ENCODE data around the gene MAST4.

The MAST4 gene

DNA sequence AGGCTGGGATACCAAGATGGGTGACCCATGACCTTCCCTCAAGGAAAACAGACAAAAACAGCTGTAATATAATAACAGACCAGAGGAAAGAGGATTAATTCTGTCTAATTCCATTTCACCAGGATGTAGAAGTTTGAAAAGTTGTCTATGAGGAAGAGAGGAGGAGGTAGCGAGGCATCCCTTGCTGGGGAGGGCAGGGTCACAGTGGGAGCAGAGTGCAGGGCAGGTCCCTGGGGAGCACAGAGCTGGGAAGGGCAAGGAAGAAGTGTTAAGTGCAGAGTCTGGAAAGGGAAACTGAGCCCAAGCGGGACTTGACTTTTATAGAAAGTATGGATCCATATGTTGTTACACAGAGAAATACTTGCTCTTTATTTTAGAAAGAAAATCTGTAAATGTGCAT is 389.8 kb downstream of the MAST4 start:
- DNase-seq (ENCODE audit: low read depth in 3 of 3, low spot score in 1 of 3), result no peak

DNA sequence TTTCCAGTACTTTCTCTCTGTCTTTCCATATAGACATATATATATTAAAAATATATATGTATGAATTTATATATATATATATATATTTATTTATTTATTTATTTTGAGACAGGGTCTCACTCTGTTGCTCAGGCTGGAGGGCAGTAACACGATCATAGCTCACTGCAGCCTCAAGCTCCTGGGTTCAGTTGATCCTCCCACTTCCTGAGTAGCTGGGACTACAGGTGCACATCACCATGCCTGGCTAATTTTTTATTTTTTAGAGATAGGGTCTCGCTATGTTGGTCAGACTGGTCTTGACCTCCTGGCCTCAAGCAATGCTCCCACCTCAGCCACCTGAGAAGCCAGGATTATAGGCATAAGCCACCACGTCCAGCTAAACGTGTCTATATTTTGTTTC is 390.3 kb downstream of the MAST4 start:
- no peak for DNase-seq (ENCODE audit: low read depth in 3 of 3, low spot score in 1 of 3)

DNA sequence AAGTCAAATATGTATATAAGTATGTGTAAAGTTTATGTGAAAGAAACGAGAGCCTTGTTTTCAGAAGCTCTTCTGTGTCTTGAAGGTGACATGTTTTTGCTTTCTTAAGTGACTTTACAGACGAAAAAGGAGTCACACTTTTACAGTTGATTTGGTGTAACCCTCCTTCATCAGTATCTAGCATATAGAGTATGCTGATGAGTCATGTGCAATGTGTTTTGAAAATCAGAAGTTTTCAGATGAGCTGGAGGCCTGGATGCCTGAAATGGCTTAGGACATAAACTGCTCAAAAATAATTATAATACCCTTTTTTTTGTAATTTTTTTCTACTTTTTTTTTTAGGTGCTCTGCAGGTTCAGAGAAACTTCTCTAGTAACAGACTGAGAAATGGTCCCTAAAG is 390.9 kb downstream of the MAST4 start:
- no peak for DNase-seq (ENCODE audit: low read depth in 3 of 3, low spot score in 1 of 3)

DNA sequence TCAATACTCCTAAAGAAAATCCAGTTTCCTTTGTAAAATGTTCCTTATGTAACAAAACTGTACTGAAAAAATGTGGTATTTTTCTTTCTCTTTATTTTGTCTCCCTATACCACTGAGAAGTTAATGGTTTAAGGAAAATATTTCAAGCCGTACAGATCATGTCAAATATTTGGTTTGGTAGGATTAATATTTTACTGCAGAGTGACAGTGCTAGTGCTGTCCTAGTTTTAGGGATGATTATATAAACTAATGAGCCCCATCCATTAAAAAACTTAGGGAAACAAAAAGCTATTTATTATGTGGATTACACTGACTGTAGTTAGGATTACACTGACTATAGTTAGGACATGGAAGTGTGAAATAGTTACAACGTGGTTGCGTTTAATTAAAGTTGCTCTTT is 391.3 kb downstream of the MAST4 start:
- no peak for DNase-seq (ENCODE audit: low read depth in 3 of 3, low spot score in 1 of 3)

DNA sequence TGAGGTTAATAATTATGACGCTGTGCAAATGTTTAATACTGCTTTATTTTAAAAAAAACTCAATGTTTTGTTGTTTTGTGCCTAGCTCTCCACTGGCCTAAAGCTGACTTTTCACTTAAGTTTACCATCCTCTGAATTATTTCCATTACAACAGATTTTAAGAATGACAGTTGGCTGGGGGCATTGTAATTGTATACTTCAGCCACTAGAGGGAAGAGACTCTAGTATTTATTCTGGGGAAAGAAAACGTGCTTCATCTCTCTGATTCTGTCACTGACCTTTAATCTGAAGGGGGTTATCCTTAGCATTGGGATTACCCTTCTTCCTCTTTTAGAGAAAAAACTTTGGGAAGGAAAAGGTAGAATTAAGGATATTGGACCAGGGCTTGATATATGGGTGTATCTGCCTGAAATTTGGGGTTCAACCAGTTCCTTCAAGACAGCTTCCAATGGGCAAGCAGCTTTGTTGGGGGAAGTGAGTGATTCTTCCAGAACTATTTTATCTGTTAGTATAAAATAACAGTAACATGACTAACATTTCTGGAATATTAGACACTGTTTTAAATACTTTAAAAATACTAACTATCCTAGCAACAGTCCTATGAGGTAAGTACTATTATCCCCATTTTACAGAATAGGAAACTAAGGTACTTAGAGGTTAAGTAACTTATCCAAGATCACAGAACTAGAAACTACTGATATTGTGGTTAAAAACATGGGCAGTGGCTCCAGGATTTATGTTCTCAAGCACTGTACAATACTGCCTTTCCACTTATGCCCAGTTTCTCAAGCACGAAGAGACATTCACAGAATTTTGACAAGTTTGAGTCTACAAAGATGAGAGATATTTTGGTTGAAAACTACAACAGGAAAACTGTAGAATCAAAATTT is 392.0 kb downstream of the MAST4 start:
- DNase-seq (ENCODE audit: low read depth in 3 of 3, low spot score in 1 of 3), result no peak

DNA sequence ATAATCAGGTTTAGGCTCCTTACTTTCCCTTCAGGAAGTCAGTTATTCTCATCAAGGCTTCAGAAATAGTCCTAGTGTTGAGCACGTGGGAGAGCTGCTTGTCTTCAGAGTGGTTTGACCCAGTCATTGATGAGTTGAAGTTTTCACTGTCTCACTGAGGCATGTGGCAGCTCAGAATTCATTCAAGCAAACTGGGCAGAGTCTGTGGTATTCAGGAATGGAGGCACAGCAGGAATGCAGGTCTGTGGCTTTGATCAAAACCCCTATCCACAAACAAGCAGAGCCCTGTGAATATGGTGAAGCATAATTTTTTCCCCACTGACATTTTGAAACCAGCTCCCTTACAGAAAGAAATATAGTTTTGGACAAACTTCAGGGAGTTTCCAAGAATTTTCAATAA is 393.1 kb downstream of the MAST4 start:
- DNase-seq (ENCODE audit: low read depth in 3 of 3, low spot score in 1 of 3), result no peak

DNA sequence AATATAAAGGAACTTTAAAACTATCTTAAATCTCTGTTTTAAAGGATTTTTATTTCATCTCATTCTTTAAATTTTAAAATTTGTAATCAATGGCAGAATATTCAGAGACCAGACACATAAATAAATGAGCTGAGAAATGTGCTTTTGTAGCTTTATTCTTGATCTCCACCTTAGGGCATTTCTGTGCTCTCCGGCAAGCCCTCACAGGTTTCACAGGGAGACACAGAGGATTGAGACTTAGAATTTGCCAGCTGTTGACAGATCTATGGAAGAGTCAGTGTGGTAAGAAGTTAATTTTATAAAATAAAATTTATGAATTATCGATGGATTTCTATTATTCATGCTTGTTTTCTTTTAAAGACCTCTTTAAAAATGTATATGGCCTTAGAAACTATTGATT is 393.6 kb downstream of the MAST4 start:
- DNase-seq (ENCODE audit: low read depth in 3 of 3, low spot score in 1 of 3), result no peak

DNA sequence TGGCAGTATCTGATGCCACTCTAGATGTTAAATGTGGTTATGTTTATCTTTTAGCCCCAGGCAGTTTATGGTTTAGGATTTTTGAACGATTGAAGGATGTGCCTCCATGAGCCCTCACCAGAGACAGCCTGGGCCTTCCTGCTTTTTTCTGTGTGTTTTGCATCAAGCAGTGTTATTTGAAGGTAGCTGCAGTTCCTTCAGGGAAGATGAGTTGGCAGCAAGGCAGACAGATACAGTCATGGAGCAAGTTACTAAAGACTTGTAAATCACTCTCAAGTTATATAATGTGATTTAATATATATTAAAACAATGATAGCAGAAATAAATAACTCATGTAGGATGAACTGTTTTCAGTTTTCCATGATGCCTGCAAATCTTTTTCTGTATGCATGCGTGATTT is 395.6 kb downstream of the MAST4 start:
- DNase-seq (ENCODE audit: low read depth in 3 of 3, low spot score in 1 of 3), result no peak

DNA sequence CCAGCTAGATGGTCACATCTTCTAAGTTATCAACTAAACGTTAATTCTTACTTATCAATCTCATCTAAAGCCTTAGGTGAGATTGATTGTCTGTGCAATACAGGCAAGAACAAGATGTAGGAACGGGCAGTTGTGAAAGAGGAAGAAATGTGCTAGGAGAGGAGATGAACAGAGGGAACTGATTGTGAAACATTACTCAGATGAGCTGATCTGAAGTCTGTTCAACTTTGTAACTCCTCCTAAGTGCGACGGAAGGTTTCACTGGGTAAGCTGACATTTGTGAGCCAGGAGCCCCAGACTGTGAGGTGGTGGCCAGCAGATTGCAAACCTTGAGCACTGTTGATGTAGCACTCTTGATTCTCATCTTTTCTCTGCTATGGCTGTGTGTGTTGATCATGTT is 396.4 kb downstream of the MAST4 start:
- no peak for DNase-seq (ENCODE audit: low read depth in 3 of 3, low spot score in 1 of 3)

DNA sequence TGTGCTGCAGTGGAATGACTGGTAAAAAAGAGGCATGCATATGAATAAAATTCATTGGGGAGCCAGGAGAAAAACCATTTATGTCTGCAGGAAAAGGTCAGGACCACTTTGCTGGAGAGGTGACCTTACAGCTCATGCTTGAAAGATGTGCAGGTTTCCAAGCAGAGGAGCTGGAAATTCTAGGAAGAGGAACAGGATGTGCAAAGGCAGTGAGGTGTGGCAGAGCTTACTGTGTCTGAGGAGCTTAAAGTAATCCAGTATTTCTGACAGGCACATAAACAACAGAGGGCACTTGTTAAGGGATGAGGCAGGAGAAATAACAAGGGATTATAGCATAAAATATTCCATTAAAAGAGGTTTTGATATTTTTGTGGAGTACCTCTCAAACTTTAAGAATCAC is 397.3 kb downstream of the MAST4 start:
- DNase-seq (ENCODE audit: low read depth in 3 of 3, low spot score in 1 of 3), result no peak

DNA sequence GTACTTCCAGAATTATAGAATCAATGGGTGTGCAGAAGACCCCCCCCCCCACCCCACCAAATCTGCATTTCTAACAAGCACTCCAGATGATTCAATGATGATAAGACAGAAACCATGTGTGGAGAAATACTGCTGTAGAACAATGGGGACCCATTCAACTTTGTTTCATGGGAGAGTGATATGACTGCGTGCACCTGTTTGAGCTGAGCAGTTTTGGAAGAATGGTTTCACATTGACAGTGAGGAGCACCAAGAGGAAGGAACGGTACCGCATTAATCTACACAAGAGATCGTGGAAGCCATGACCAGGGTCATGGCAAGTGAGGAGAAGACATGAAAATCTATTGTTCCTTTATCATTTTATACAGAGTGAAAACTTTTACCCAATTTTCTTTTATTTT is 397.7 kb downstream of the MAST4 start:
- DNase-seq (ENCODE audit: low read depth in 3 of 3, low spot score in 1 of 3), result no peak

DNA sequence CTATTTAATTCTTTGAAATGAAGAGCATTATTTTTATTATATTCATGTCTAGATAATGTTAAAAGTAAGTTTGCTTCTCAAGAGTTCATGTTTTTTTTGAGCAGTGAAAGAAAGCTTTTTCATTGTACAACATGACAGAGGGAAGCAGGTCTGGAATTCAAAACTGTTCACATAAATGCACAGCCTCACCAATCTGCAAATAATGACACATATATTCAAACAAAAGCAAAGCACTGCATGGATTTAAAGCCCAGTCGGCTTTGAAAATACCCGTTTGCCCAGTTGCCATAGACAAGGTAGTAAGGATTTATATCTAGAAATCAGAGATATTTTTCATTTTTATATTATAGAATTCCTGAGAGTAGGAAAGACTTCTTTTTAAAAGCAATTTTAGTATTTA is 398.6 kb downstream of the MAST4 start:
- DNase-seq (ENCODE audit: low read depth in 3 of 3, low spot score in 1 of 3), result no peak

DNA sequence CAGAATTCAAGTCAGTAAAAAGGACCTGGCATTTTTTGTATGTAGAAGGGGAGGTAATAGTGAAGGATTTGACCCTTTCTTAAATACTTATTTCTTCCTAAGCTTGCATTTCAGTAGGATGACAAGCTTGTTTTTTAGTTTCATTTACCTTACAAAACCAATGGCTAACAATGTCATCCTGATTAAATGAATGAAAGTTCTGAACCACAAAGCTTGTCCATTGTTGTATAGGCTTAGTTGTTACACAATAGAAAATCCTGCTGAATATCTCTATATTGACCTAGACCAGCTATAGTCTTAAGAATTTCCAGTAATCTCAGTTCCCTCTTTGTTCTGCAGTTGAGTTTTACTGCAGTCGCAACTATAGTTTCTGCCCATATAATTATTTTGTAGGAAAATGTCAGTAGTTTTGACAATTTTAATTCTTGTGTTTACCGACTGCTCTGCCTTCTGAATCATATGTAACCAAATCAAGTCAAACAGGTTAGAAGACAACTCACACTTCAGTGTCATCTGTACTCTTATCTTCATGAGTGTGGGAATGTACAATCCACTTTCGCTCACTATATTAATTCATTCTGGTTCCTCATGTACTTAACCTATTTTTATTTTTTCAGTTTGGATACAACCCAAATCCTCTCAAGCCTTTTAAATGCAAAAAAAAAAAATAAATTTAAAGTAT is 404.7 kb downstream of the MAST4 start:
- no peak for DNase-seq (ENCODE audit: low read depth in 3 of 3, low spot score in 1 of 3)

DNA sequence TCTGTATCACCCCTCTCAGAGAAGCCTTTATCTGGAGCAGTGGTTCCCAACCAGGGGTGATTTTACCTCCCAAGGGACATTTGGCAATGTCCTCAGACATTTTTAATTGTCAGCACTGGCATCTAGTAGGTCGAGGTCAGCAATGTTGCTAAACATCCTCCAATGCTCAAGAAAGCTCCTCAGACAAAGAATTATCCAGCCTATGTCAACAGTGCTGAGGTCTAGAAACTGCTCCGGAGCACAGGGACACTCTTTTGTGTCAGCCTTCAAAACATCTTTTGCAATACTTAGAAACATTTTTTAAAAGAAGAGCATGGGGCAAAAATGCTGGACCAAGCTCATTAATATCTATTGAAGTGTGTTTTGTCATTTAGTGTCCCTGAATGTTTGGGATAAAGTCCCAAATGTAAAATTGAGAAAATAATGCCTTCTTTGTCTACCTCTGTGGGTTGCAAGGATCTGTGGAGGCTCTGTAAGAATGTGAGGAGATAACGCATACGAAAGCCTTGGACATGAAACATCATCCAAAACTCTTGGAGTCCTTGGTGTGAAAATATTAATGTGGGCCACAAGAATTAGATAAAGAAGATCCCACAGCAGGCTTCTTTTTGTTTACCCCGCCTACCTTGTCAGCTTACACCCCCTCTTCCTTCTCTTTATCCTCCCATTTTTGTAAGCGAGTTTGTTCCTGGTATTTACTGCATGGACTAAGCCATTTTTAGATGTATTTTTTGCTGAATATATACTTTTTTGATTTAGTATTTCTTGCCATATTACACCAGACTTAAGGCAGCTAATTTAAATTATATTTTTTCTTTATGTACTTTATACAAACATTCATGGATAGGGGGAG is 406.9 kb downstream of the MAST4 start:
- DNase-seq (ENCODE audit: low read depth in 3 of 3, low spot score in 1 of 3), result no peak

DNA sequence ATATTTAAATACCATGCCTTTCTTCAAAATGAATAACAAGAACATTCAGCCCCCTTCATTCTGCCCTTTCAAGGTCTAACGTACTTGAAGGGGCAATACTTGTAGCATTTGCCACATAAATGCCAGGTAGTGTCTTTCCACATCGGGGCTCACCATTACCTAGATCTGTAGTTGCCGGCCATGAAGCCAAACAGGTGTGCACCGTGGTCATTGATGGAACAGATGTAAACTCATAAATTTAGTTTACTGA is 407.4 kb downstream of the MAST4 start:
- DNase-seq (ENCODE audit: low read depth in 3 of 3, low spot score in 1 of 3), result no peak

DNA sequence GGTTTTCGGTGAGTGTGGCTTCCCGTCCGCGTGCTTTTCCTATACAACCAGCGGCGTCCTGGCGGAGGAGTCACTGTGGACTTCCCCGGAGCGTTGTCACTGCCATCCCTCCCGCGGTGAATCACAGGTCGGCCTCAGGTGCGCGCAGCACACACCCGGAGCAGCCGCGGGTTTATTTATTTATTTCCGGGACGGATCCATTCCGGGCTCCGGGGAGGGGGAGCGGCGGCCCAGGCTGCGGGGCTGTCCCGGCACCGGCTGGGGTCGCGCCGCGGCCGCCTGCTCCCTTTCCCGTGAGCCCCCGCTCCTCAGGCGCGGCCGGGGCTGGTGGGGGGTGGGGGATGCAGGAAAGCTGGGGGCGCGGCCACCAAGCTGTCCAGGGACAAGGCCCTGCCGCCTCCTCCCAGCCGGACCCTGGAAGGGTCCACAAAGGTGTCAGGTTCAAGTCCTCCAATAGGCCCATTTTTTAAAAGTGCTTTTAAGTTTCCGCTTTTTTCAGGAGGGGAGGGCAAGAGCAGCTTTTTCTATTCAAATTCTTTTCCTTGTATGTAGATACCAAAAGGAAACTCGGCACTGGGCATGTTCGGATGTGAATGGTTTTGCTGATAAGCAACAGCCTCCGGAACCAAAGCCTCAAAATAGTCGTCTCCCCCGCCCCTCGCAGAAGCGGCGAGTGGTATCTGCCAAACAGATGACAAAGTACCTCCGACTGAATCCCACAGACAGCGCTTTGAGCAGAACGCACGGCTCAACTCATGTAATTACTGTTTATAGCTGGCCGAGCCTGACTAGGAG is 407.9 kb downstream of the MAST4 start:
- peak; percentile 70 to 81 (median 78) for DNase-seq (ENCODE audit: low read depth in 3 of 3, low spot score in 1 of 3)

DNA sequence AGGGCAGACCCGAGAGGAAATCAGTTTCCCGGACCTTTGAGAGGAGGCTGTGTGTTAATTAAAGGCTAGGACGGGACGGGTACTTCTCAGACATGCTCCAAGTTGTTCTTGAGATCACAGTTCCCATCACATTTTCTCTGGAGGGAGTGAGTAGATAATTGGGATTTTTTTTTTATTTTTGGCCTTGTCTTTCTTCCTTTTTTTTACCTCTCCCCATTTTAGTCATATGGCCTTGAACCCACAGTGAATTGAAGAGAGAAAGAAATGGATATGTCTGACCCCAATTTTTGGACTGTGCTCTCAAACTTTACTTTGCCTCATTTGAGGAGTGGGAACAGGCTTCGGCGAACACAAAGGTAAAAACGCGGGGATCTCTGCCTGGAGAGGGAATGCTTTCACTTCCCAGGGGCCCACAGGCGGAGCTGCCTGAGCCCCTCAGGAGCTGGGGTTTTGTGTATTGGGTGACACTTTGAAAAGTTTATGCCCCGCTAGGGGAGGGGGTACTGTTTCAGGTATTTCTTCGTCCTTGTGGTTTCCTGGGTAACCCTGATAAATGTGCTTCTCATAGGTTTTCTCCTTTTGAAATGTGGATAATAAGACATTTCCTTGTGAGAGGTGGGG is 408.6 kb downstream of the MAST4 start:
- no peak for DNase-seq (ENCODE audit: low read depth in 3 of 3, low spot score in 1 of 3)

DNA sequence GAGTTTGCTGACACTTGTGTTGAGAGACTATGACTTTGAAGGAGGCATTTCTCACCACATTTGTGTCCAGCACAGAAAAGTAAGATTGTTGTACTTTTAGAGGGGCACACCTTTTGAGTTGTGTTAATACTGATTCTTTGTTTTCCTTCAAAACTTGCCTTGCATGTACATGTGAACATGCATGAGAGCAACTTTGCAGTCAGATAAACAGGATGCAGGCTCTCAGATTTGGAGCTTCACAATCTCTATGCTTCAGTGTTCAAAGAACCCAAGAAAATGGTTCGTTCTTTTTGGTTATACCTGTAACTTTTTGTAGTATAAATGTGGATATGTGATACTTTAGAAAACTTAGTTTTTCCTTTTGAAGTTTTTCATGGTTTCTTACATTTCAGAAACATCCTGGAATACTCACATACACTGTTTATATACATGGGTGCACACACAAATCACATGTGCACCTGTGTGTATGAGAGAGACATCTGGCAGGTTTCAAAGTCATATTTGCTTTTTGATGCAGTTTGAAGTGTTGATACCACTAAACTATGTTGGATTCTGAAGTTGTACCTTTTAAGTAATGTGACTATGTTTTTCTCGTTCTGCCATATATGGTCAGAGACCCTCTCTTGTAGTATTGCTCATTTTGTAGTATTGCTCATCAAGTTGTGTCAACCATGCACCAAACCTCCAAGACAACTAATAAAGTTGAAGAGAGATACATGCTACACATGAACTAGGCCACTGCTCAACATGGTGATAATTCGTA is 409.7 kb downstream of the MAST4 start:
- no peak for DNase-seq (ENCODE audit: low read depth in 3 of 3, low spot score in 1 of 3)

DNA sequence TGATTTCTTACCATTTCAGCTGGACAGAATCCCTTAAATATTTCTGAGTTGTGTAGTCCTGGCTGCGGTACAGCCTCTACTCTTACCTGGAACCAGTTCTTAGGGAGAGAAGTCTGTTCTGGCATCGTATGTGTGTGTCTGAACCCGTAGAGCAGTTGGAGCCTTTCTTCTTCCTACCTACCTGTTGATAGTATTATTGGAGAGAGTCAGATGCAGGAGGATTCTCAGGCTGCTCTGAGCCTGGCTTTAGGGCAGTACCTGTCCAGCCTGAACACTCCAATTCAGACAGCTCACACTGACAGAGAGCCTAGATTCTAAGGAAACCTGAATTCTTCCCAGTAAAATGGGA is 410.3 kb downstream of the MAST4 start:
- DNase-seq (ENCODE audit: low read depth in 3 of 3, low spot score in 1 of 3), result no peak

DNA sequence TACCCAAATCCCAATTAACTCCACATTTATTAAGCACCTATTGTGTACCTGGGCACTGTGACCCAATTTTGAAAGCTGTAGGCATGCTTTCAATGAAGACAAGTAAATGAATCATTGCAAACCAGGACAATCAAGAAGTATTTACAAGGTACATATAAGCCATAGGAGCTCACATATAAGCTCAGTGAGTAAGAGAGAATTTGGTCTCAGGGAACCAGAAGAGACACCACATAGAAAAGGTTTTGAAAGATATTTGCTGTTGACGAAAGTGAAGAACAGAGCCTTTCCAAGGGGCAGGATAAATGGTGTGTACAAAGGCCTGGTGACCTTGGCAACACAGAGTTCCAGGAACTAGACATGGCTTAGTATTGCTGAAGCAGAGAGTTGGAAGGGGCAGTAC is 412.8 kb downstream of the MAST4 start:
- no peak for DNase-seq (ENCODE audit: low read depth in 3 of 3, low spot score in 1 of 3)
